ENCODE data around the gene SCN2A. TPM values are rescaled to one million over a fixed set of nuclear protein-coding genes. Genes with fewer than 3 reads are reported as not detected.

SCN2A gene
- polyA plus RNA-seq, 2 of the 4 experiments (the other 2 are of a cell fraction), result 0.01 to 0.05 TPM

DNA sequence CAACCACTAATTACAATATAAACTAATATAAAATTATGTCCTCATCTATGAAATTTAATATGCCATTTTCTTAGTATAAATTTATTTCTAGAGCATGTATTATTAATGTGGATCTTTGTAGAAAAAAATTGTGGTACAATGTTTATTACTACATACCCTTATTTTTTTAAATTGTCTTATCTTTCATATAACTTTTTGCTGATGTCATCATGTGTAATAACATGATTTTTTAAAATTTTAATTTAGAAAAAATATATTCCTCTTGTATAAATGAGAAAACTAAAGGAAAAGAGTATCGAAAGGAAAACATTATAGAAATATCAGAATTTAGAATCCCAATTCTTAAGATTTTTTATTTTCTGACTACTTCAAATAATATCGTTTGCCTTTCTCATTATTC is 49.9 kb downstream of the SCN2A start:
- no peak for ATAC-seq
- no peak for DNase-seq (ENCODE audit: low read depth in 1 of 2, low spot score in 1 of 2)
- H3K4me2 ChIP-seq, result no peak overlapping the region
- 30% methylated on average over 2 of the region's 2 CpGs for WGBS (ENCODE audit: missing lambda C conversion rate)
- no peak overlapping the region for H3K27ac ChIP-seq
- no peak for FAIRE-seq
- ChIA-PET POLR2A (no interaction called here), CTCF (no interaction called here)
- H3K4me1 ChIP-seq, result no peaks in the 10 kb centered on the region
- no peaks in the 10 kb centered on the region for H3K9me3 ChIP-seq
- TF ChIP-seq MAFK (IDR thresholded peaks at IDR 0.05; ENCODE audit: partially characterized antibody) (peak; percentile 62), RNF2 (IDR thresholded peaks at IDR 0.05; ENCODE audit: borderline replicate concordance, low read depth) (no peak)
- H3K4me3 ChIP-seq, result no peak overlapping the region

DNA sequence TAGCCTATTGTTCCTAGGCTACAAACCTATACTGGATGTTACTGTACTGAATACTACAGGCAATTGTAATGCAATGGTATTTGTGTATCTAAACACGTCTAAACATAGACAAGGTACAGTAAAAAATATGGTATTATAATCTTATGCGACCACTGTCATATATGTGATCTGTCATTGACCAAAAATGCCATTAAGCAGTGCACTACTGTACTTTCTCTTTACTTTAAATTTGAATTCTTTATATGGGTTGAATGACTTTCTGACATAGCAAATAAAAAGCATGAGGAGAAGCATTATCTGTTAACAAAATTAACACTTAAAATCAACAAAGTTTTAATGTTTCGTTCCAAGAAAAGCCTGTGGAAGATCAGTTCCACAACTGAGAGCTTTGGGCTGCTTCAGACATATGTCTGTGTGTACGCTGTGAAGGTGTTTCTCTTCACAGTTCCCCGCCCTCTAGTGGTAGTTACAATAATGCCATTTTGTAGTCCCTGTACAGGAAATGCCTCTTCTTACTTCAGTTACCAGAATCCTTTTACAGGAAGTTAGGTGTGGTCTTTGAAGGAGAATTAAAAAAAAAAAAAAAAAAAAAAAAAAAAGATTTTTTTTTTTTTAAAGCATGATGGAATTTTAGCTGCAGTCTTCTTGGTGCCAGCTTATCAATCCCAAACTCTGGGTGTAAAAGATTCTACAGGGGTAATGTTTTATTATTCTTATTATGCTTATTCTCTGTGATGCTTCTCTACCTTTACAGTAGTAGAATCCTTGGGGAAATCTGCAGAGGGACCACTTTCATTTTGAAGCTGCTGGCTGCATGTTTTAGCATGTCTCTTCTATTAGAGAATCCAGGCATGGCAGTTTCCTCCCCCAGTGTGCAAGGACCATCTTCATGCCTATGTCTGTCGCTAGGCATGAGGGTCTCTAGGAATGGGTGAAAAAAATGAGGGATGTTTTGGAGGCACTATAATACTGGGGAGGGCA is 54.5 kb downstream of the SCN2A start:
- FAIRE-seq (peak; percentile 59), DNase-seq (ENCODE audit: low read depth in 1 of 2, low spot score in 1 of 2) (peak; percentile 30 to 85), ATAC-seq (peak; percentile 100)
- ChIA-PET CTCF (interaction anchor here (0.5 to 1.2 kb wide), 6 partner anchors 150 to 1903 kb away, joined by 3 to 8 read pairs (median 3); no protein-coding TSS in a partner anchor), POLR2A (interaction anchor here (0.6 kb wide), 1 partner anchor 84 kb away, joined by 7 read pairs; no protein-coding TSS in a partner anchor)
- no peaks in the 10 kb centered on the region for H3K9me3 ChIP-seq
- TF ChIP-seq ESRRA (IDR thresholded peaks at IDR 0.05; ENCODE audit: borderline replicate concordance, low read length) (no peak), EHF (CRISPR knock-in tag; IDR thresholded peaks at IDR 0.05) (no peak), TFCP2L1 (CRISPR knock-in tag; IDR thresholded peaks at IDR 0.05) (no peak), POLR2A (IDR thresholded peaks at IDR 0.05; ENCODE audit: low read length) (no peak), NPAS2 (CRISPR knock-in tag; IDR thresholded peaks at IDR 0.05; ENCODE audit: borderline replicate concordance) (no peak), CEBPB (IDR thresholded peaks at IDR 0.05) (no peak), HOXA7 (CRISPR knock-in tag; IDR thresholded peaks at IDR 0.05) (no peak), ZC3H11A (IDR thresholded peaks at IDR 0.05) (no peak), CHD2 (IDR thresholded peaks at IDR 0.05; ENCODE audit: low read length, partially characterized antibody) (no peak), TP53 (CRISPR knock-in tag; IDR thresholded peaks at IDR 0.05) (no peak), RAD21 (conservative IDR thresholded peaks at IDR 0.05 in 1 of 2, IDR thresholded peaks at IDR 0.05 in 1 of 2) (peak; percentile 27 to 49; a peak in 2 of 5 replicates), SMC3 (IDR thresholded peaks at IDR 0.05) (peak; percentile 49; the same call in 2 of the 3 replicates)
- TF ChIP-seq, protein P1, sequence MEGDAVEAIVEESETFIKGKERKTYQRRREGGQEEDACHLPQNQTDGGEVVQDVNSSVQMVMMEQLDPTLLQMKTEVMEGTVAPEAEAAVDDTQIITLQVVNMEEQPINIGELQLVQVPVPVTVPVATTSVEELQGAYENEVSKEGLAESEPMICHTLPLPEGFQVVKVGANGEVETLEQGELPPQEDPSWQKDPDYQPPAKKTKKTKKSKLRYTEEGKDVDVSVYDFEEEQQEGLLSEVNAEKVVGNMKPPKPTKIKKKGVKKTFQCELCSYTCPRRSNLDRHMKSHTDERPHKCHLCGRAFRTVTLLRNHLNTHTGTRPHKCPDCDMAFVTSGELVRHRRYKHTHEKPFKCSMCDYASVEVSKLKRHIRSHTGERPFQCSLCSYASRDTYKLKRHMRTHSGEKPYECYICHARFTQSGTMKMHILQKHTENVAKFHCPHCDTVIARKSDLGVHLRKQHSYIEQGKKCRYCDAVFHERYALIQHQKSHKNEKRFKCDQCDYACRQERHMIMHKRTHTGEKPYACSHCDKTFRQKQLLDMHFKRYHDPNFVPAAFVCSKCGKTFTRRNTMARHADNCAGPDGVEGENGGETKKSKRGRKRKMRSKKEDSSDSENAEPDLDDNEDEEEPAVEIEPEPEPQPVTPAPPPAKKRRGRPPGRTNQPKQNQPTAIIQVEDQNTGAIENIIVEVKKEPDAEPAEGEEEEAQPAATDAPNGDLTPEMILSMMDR (IDR thresholded peaks at IDR 0.05), result peak; percentile 68
- TF ChIP-seq, protein P2, sequence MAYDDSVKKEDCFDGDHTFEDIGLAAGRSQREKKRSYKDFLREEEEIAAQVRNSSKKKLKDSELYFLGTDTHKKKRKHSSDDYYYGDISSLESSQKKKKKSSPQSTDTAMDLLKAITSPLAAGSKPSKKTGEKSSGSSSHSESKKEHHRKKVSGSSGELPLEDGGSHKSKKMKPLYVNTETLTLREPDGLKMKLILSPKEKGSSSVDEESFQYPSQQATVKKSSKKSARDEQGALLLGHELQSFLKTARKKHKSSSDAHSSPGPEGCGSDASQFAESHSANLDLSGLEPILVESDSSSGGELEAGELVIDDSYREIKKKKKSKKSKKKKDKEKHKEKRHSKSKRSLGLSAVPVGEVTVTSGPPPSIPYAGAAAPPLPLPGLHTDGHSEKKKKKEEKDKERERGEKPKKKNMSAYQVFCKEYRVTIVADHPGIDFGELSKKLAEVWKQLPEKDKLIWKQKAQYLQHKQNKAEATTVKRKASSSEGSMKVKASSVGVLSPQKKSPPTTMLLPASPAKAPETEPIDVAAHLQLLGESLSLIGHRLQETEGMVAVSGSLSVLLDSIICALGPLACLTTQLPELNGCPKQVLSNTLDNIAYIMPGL (CRISPR knock-in tag; IDR thresholded peaks at IDR 0.05; ENCODE audit: borderline replicate concordance), result no peak
- TF ChIP-seq, protein P3, sequence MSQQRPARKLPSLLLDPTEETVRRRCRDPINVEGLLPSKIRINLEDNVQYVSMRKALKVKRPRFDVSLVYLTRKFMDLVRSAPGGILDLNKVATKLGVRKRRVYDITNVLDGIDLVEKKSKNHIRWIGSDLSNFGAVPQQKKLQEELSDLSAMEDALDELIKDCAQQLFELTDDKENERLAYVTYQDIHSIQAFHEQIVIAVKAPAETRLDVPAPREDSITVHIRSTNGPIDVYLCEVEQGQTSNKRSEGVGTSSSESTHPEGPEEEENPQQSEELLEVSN (IDR thresholded peaks at IDR 0.05; ENCODE audit: borderline replicate concordance, low read depth), result no peak
- TF ChIP-seq, protein P4, sequence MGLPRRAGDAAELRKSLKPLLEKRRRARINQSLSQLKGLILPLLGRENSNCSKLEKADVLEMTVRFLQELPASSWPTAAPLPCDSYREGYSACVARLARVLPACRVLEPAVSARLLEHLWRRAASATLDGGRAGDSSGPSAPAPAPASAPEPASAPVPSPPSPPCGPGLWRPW (IDR thresholded peaks at IDR 0.05), result no peak
- 19% methylated on average over 6 of the region's 6 CpGs for WGBS (ENCODE audit: missing lambda C conversion rate)
- H3K27ac ChIP-seq, result no peak overlapping the region
- no peak overlapping the region for H3K4me3 ChIP-seq
- no peaks in the 10 kb centered on the region for H3K4me1 ChIP-seq
- peak overlapping the region; percentile 37; the same call in 1 of the 3 replicates for H3K4me2 ChIP-seq

Data from A549 (cell line).